Kidney (tissue), 14 donors: ENCODE data around the gene NPIPB2. TPM values are rescaled to one million over a fixed set of nuclear protein-coding genes. Genes with fewer than 3 reads are reported as not detected.

ENCODE experiments used
- DNase-seq, 5 donors: peaks; one replicate each; pipeline ENCODE4 v3.0.0-alpha.2; 2013 to 2020
- FAIRE-seq: peaks from 2 replicates; lab custom pipeline; 2012; peaks lifted over from hg19 to GRCh38; lab: Jason Lieb, UNC
- H3K27ac ChIP-seq, 2 donors: one replicate each; pipeline ENCODE4 v1.7.0; 2013; ENCODE audit warnings: low read depth in 2 of 2, low read length in 2 of 2, inconsistent platforms in 1 of 2
- H3K27me3 ChIP-seq: one replicate; pipeline ENCODE4 v1.7.1; 2013; ENCODE audit warnings: low read length, inconsistent platforms; ENCODE audit not compliant: control insufficient read depth, insufficient read depth
- H3K36me3 ChIP-seq, 3 donors: one replicate each; pipeline versions ENCODE4 v1.7.0 to v1.7.1; 2013; ENCODE audit warnings: low read length in 3 of 3, control low read depth in 1 of 3, inconsistent platforms in 1 of 3; ENCODE audit not compliant: insufficient read depth in 3 of 3, control insufficient read depth in 2 of 3
- H3K4me1 ChIP-seq, 3 donors: one replicate each; pipeline versions ENCODE4 v1.7.0 to v1.7.1; 2013; ENCODE audit warnings: low read length in 3 of 3, inconsistent platforms in 1 of 3, low read depth in 1 of 3; ENCODE audit not compliant: control insufficient read depth in 2 of 3, insufficient read depth in 2 of 3
- H3K4me3 ChIP-seq, 3 donors: one replicate each; pipeline versions ENCODE4 v1.7.0 to v1.8.1; 2013; ENCODE audit warnings: low read length in 3 of 3, control low read depth in 1 of 3, inconsistent platforms in 1 of 3
- H3K9ac ChIP-seq, 3 donors: one replicate each; pipeline versions ENCODE4 v1.7.0 to v1.7.1; 2013; ENCODE audit warnings: low read length in 3 of 3, control low read depth in 1 of 3, inconsistent platforms in 1 of 3
- H3K9me3 ChIP-seq, 3 donors: one replicate each; pipeline versions ENCODE4 v1.7.0 to v1.7.1; 2013; ENCODE audit warnings: low read length in 3 of 3, control low read depth in 1 of 3, inconsistent platforms in 1 of 3; ENCODE audit not compliant: control insufficient read depth in 2 of 3, insufficient read depth in 1 of 3
- CTCF ChIP-seq: IDR thresholded peaks from 3 replicates; pipeline ENCODE4 v1.5.1; 2012; ENCODE audit warnings: mild to moderate bottlenecking, moderate library complexity, borderline replicate concordance; ENCODE audit not compliant: insufficient read depth; ENCODE audit errors: extremely low read depth
- intact Hi-C: fragments of 100-400 bp; cut with DNase I; formaldehyde crosslinking; loops from one replicate; pipeline ENCODE4 v1.11.1; 2022
- polyA plus RNA-seq: library from polyadenylated mRNA; stranded (reverse); fragments of 350-450 nt; fragmentation: Illumina TruSeq; extraction: RNeasy Lipid Tissue Mini Kit (QIAGEN cat#74804); gene quantifications from one replicate; pipeline ENCODE4 v1.2.3, GENCODE V29; 2014; ENCODE audit warnings: low read depth, low replicate concordance; ENCODE audit not compliant: insufficient read depth
- total RNA-seq: library from RNA; stranded (reverse); fragmentation: NEBNext Ultra II Directional; extraction: Animal tissue kit (Norgen Biotek cat#: 25700); gene quantifications from one replicate; pipeline ENCODE4 v1.2.1, GENCODE V29; 2021
- donor health status: control.
- donor health status: control.
- donor health status: control.
- donor health status: control.
- donor health status: control.
- donor health status: DM: yes; HTN: yes; CAD: no.
- donor health status: Normal renal cell carcinoma (clear cell type).

NPIPB2 gene
- total and polyA plus RNA-seq, 2 donors from 2014 or later: 4.9 to 12.4 TPM

GRCh38 chr16:11890231-11890965, 51.4 kb downstream of the NPIPB2 start:
- Histone ChIP-seq H3K4me3 (no peak overlapping the region), H3K27ac (no peak overlapping the region), H3K9ac (no peak overlapping the region), H3K27me3 (no peaks in the 10 kb centered on the region), H3K9me3 (no peaks in the 10 kb centered on the region), H3K36me3 (peaks cover 10 to 15% (median 12%) of the 10 kb centered on the region in 3 donors), H3K4me1 (no peaks in the 10 kb centered on the region)
- DNase-seq (no peak), FAIRE-seq (no peak)
- intact Hi-C loops: no loop called here
- TF ChIP-seq CTCF: no peak

- no peak for FAIRE-seq
- intact Hi-C loops: no loop called here
- Histone ChIP-seq H3K36me3 (peaks cover 9 to 28% (median 12%) of the 10 kb centered on the region in 3 donors), H3K4me1 (no peaks in the 10 kb centered on the region), H3K27ac (no peak overlapping the region), H3K9me3 (no peaks in the 10 kb centered on the region), H3K4me3 (no peak overlapping the region), H3K27me3 (no peaks in the 10 kb centered on the region), H3K9ac (no peak overlapping the region)
- DNase-seq: no peak
- TF ChIP-seq CTCF: no peak
These were observed 55.0 kb downstream of the NPIPB2 start for GRCh38 chr16:11886881-11887280.

DNA sequence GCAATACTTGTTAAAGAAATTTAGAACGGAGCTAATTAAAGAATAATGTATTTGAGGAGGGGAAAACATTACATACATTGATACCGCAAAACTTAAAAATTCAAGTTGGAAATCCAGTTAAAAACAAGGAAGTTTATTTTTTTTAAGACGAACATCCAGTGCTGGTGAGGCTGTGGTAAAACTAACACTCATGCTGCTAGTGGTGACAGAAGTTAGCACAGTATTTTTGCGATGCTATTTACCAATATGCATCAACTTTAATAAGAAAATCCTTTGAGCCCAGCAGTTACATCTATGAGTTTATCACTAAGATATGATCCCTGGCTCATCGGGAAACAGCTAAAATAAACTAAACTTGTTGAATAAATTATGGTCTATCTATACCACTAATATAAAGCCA, 57.8 kb downstream of the NPIPB2 start:
- intact Hi-C loops: no loop called here

More for the DNA sequence above, 57.8 kb downstream of the NPIPB2 start:
- H3K4me3 ChIP-seq: no peak overlapping the region
- no peak overlapping the region for H3K9ac ChIP-seq
- H3K36me3 ChIP-seq: peaks cover 6 to 42% (median 17%) of the 10 kb centered on the region in 3 donors
- FAIRE-seq: no peak
- no peak for DNase-seq
- no peaks in the 10 kb centered on the region for H3K9me3 ChIP-seq
- no peaks in the 10 kb centered on the region for H3K4me1 ChIP-seq
- no peak overlapping the region for H3K27ac ChIP-seq
- H3K27me3 ChIP-seq: no peaks in the 10 kb centered on the region
- TF ChIP-seq CTCF: no peak
